GM18909 (cell line): ENCODE data around the gene SRSF6.
A peak's percentile ranks its signal among the peaks of the same experiment; 100 is the strongest.
"Not testable (repeated sequence)": the region's sequence is repeated elsewhere in the genome, so short reads cannot be mapped to it uniquely, and the experiment has no call there.

Experiments
- ATAC-seq: cut with Tn5 transposase; IDR thresholded peaks from one replicate; pipeline ENCODE4 v1.9.1; 2021; ENCODE audit warnings: mild to moderate bottlenecking; ENCODE audit not compliant: unreplicated experiment, poor library complexity

The SRSF6 gene

GRCh38 chr20:43457640-43458421, at the start of gene SRSF6:
Gene SRSF6, plus strand, starts transcription at chr20:43457896. Its CDS starts 138 bp downstream, at chr20:43458034.
- ATAC-seq: peak; percentile 87

GRCh38 chr20:43408848-43409576, 48.7 kb upstream of the SRSF6 start:
- no peak for ATAC-seq

DNA sequence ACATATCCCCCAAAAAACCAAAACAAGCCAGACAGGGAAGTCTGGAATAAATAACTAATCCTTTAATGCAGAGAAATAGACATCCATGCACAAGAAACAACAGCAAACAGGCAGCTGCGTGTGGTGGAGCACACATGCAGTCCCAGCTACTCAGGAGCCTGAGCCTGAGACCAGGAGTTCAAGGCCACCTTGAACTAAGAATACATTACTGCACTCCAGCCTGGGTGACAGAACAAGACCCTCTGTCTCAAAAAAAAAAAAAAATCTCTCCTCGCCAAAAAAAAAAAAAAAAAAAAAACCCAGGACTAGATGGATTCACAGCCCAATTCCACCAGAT, 48.2 kb upstream of the SRSF6 start:
- ATAC-seq: no peak

- ATAC-seq: no peak
These were observed 41.9 kb upstream of the SRSF6 start for GRCh38 chr20:43415661-43416430.

GRCh38 chr20:43416591-43417228, 41.0 kb upstream of the SRSF6 start:
- ATAC-seq: no peak

- ATAC-seq: no peak
These were observed 37.5 kb upstream of the SRSF6 start for GRCh38 chr20:43420192-43420591.

DNA sequence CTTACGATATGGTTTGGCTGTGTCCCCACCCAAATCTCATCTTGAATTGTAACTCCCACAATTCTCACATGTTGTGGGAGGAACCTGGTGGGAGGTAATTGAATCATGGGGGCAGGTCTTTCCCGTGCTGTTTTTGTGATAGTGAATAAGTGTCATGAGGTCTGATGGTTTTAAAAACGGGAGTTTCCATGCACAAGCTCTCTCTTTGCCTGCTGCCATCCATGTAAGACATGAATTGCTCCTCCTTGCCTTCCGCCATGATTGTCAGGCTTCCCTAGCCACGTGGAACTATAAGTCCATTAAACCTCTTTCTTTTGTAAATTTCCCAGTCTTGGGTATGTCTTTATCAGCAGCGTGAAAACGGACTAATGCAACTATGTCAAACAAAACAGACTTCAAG, 36.8 kb upstream of the SRSF6 start:
- not testable (repeated sequence) for ATAC-seq

DNA sequence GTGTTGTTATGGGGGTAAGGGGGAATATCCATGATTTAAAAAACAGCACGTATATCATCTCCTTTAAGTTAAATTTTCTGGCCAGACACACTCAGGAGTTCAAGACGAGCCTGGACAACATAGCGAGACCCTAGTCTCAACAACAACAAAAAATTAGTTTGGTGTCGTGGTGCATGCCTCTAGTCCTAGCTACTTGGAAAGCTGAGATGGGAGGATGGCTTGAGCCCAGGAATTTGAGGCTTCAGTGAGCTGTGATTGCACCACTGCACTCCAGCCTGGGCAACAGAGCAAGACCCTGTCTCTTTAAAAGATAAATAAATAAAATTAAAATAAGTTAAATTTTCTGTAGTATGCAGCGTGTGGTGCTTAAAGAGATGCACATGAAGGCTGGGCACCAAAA, 31.5 kb upstream of the SRSF6 start:
- no peak for ATAC-seq

GRCh38 chr20:43430265-43431133, 27.2 kb upstream of the SRSF6 start:
- no peak for ATAC-seq

GRCh38 chr20:43431134-43431519, 26.6 kb upstream of the SRSF6 start:
- ATAC-seq: no peak

- ATAC-seq: no peak
These were observed 25.2 kb upstream of the SRSF6 start for GRCh38 chr20:43432498-43432897.

GRCh38 chr20:43433250-43433854, 24.3 kb upstream of the SRSF6 start:
- no peak for ATAC-seq

DNA sequence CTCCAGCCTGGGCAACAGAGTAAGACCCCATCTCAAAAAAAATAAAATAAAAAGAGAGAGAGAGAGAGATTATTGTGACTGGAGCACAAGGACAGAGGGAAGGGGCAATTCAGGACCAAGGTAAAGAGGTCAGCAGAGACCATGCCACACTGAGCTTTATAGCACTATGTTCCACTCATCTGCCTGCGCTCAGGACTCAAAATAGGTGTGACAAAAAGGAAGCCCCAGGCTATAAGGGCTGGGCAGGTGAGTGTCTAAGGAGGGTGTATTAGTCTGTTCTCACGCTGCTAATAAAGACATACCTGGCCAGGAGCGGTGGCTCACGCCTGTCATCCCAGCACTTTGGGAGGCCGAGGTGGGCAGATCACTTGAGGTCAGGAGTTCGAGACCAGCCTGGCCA, 23.1 kb upstream of the SRSF6 start:
- ATAC-seq: no peak

- peak; percentile 72 for ATAC-seq
These were observed 18.9 kb upstream of the SRSF6 start for GRCh38 chr20:43438578-43439316.

DNA sequence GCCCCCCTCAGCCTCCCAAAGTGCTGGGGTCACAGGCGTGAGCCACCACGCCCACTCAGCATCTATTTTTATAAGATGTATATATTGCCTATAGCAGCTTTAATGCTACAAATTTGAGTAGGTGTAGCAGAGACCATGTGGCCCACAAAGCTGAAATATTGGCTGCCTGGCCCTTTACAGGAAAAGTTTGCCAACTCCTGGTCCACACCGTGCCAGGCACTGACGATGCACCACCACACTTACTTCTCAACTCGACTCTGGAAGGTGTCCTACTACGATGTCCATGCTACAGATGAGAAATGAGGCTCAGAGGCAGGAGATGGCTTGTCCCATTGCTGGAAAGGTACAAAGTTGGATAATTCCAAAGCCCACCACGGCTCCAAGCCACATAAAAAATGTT, 17.2 kb upstream of the SRSF6 start:
- no peak for ATAC-seq

GRCh38 chr20:43442282-43442880, 15.3 kb upstream of the SRSF6 start:
- ATAC-seq: no peak

- ATAC-seq: no peak
These were observed 13.6 kb upstream of the SRSF6 start for GRCh38 chr20:43444107-43444506.

GRCh38 chr20:43446361-43446879, 11.3 kb upstream of the SRSF6 start:
- no peak for ATAC-seq
